GM19324 (cell line): ENCODE measurements around the gene KCTD20.
"Not testable (repeated sequence)": the region's sequence is repeated elsewhere in the genome, so short reads cannot be mapped to it uniquely, and the experiment has no call there.

Source experiments
- ATAC-seq: cut with Tn5 transposase; IDR thresholded peaks from one replicate; pipeline ENCODE4 v1.9.1; 2021; ENCODE audit warnings: mild to moderate bottlenecking, moderate library complexity; ENCODE audit not compliant: unreplicated experiment, low FRiP score

Gene KCTD20

GRCh38 chr6:36443471-36444428 lies 950 bp downstream of the KCTD20 start:
- no peak for ATAC-seq

- no peak for ATAC-seq
Observed at GRCh38 chr6:36444470-36444869, 1.7 kb downstream of the KCTD20 start.

- no peak for ATAC-seq
Observed at GRCh38 chr6:36445621-36446020, 2.8 kb downstream of the KCTD20 start.

GRCh38 chr6:36449173-36449572 lies 6.4 kb downstream of the KCTD20 start:
- ATAC-seq = not testable (repeated sequence)

GRCh38 chr6:36452897-36453296 lies 10.1 kb downstream of the KCTD20 start:
- not testable (repeated sequence) for ATAC-seq

GRCh38 chr6:36455486-36456027 lies 12.8 kb downstream of the KCTD20 start:
- no peak for ATAC-seq

GRCh38 chr6:36459501-36459900 lies 16.7 kb downstream of the KCTD20 start:
- ATAC-seq = no peak

GRCh38 chr6:36460916-36461315 lies 18.1 kb downstream of the KCTD20 start:
- ATAC-seq = no peak

- no peak for ATAC-seq
Observed at GRCh38 chr6:36461646-36462045, 18.8 kb downstream of the KCTD20 start.

- ATAC-seq = no peak
Observed at GRCh38 chr6:36463676-36464075, 20.9 kb downstream of the KCTD20 start.

- no peak for ATAC-seq
Observed at GRCh38 chr6:36464233-36464632, 21.4 kb downstream of the KCTD20 start.

- no peak for ATAC-seq
Observed at GRCh38 chr6:36467625-36468024, 24.8 kb downstream of the KCTD20 start.

- no peak for ATAC-seq
Observed at GRCh38 chr6:36469148-36469661, 26.4 kb downstream of the KCTD20 start.

GRCh38 chr6:36469946-36470345 lies 27.1 kb downstream of the KCTD20 start:
- ATAC-seq = no peak

- no peak for ATAC-seq
Observed at GRCh38 chr6:36478051-36478526, 35.3 kb downstream of the KCTD20 start.

GRCh38 chr6:36479256-36479655 lies 36.5 kb downstream of the KCTD20 start:
- ATAC-seq = no peak

- ATAC-seq = not testable (repeated sequence)
Observed at GRCh38 chr6:36483326-36483725, 40.5 kb downstream of the KCTD20 start.

- ATAC-seq = no peak
Observed at GRCh38 chr6:36484736-36485135, 41.9 kb downstream of the KCTD20 start.

- no peak for ATAC-seq
Observed at GRCh38 chr6:36487698-36488097, 44.9 kb downstream of the KCTD20 start.

- ATAC-seq = no peak
Observed at GRCh38 chr6:36488221-36488620, 45.4 kb downstream of the KCTD20 start.

GRCh38 chr6:36489426-36489825 lies 46.6 kb downstream of the KCTD20 start:
- ATAC-seq = no peak
